Vagina (tissue), 2 donors: ENCODE results near the gene EIF2AK3.

ENCODE experiments used
- POLR2A ChIP-seq, 2 donors: fragments of 450-650 bp; IDR thresholded peaks; one replicate each; pipeline ENCODE4 v1.6.1; 2017; ENCODE audit warnings: antibody characterized with exemption in 2 of 2, mild to moderate bottlenecking in 2 of 2, moderate library complexity in 2 of 2
- POLR2AphosphoS5 ChIP-seq, 2 donors: sonication (generic); formaldehyde crosslinking; IDR thresholded peaks; one replicate each; pipeline ENCODE4 v1.9.0; 2017; ENCODE audit warnings: antibody characterized with exemption in 2 of 2, mild to moderate bottlenecking in 2 of 2, low read depth in 1 of 2; ENCODE audit not compliant: insufficient read depth in 1 of 2
- TF ChIP-seq, protein P1 (sequence below), 3 experiments: fragments of 450-650 bp in 2 of 3; fragments of 200-600 bp in 1 of 3; sonication (generic) in 1 of 3; IDR thresholded peaks; one replicate each; pipeline ENCODE4 v1.5.1; 2017 to 2019; ENCODE audit warnings: antibody characterized with exemption in 3 of 3, mild to moderate bottlenecking in 2 of 3, moderate library complexity in 2 of 3

DNA sequence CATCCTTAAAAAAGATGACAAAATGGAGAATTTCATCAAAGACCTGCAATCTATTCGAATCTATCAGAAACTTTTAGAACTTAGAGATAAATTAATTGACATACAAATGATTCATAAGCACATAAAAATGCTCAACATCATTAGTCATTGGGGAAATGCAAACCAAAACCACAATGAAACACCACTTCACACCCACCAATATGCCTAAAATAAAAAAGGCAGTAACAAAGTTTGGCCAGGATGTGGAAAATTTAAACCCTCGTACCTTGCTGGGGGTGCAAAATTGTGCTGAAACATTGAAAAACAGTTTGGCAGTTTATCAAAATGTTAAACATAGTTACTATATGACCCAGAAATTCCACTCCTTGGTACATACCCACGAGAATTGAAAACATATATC lies 11.5 kb upstream of the EIF2AK3 start:
- TF ChIP-seq, protein P1, sequence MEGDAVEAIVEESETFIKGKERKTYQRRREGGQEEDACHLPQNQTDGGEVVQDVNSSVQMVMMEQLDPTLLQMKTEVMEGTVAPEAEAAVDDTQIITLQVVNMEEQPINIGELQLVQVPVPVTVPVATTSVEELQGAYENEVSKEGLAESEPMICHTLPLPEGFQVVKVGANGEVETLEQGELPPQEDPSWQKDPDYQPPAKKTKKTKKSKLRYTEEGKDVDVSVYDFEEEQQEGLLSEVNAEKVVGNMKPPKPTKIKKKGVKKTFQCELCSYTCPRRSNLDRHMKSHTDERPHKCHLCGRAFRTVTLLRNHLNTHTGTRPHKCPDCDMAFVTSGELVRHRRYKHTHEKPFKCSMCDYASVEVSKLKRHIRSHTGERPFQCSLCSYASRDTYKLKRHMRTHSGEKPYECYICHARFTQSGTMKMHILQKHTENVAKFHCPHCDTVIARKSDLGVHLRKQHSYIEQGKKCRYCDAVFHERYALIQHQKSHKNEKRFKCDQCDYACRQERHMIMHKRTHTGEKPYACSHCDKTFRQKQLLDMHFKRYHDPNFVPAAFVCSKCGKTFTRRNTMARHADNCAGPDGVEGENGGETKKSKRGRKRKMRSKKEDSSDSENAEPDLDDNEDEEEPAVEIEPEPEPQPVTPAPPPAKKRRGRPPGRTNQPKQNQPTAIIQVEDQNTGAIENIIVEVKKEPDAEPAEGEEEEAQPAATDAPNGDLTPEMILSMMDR (IDR thresholded peaks at IDR 0.05) = no peak
- no peak for TF ChIP-seq POLR2A (IDR thresholded peaks at IDR 0.05)
- no peak for TF ChIP-seq POLR2AphosphoS5 (IDR thresholded peaks at IDR 0.05; ENCODE audit: insufficient read depth in 1 of 2, low read depth in 1 of 2)
